HG03558 (cell line): Measurements from ENCODE around the gene PCOLCE2.
"Not testable (repeated sequence)": the region's sequence is repeated elsewhere in the genome, so short reads cannot be mapped to it uniquely, and the experiment has no call there.

Experiments
- ATAC-seq: cut with Tn5 transposase; IDR thresholded peaks from one replicate; pipeline ENCODE4 v1.9.1; 2021; ENCODE audit warnings: moderate number of reproducible peaks; ENCODE audit not compliant: unreplicated experiment; ENCODE audit errors: extremely low read depth

Gene PCOLCE2

GRCh38 chr3:142875099-142875498 lies 13.8 kb downstream of the PCOLCE2 start:
- ATAC-seq, result no peak

- not testable (repeated sequence) for ATAC-seq
Measured at GRCh38 chr3:142868382-142868781, 20.5 kb downstream of the PCOLCE2 start.

- no peak for ATAC-seq
Measured at GRCh38 chr3:142866841-142867631, 21.8 kb downstream of the PCOLCE2 start.

GRCh38 chr3:142863930-142864920 lies 24.7 kb downstream of the PCOLCE2 start:
- no peak for ATAC-seq

GRCh38 chr3:142863010-142863817 lies 25.7 kb downstream of the PCOLCE2 start:
- ATAC-seq, result no peak

- no peak for ATAC-seq
Measured at GRCh38 chr3:142861926-142862325, 27.0 kb downstream of the PCOLCE2 start.

GRCh38 chr3:142858043-142858442 lies 30.8 kb downstream of the PCOLCE2 start:
- no peak for ATAC-seq

GRCh38 chr3:142857056-142857455 lies 31.8 kb downstream of the PCOLCE2 start:
- ATAC-seq, result no peak

GRCh38 chr3:142853270-142854168 lies 35.4 kb downstream of the PCOLCE2 start:
- ATAC-seq, result no peak

GRCh38 chr3:142852009-142852408 lies 36.9 kb downstream of the PCOLCE2 start:
- ATAC-seq, result no peak

GRCh38 chr3:142850395-142851023 lies 38.4 kb downstream of the PCOLCE2 start:
- ATAC-seq, result no peak

- no peak for ATAC-seq
Measured at GRCh38 chr3:142849148-142849547, 39.7 kb downstream of the PCOLCE2 start.

GRCh38 chr3:142846779-142847577 lies 41.9 kb downstream of the PCOLCE2 start:
- no peak for ATAC-seq

GRCh38 chr3:142844339-142844977 lies 44.4 kb downstream of the PCOLCE2 start:
- no peak for ATAC-seq

- ATAC-seq, result no peak
Measured at GRCh38 chr3:142839831-142840230, 49.1 kb downstream of the PCOLCE2 start.

GRCh38 chr3:142837526-142837925 lies 51.4 kb downstream of the PCOLCE2 start:
- no peak for ATAC-seq

GRCh38 chr3:142828703-142829305 lies 60.1 kb downstream of the PCOLCE2 start:
- peak; percentile 98 for ATAC-seq
